TTC549 (cell line): ENCODE data around the gene SH2D1B.
"Not testable (repeated sequence)": the region's sequence is repeated elsewhere in the genome, so short reads cannot be mapped to it uniquely, and the experiment has no call there.

ENCODE experiments used
- FAIRE-seq: peaks from 2 replicates; lab custom pipeline; 2012; peaks lifted over from hg19 to GRCh38; lab: Jason Lieb, UNC

The SH2D1B gene, protein sequence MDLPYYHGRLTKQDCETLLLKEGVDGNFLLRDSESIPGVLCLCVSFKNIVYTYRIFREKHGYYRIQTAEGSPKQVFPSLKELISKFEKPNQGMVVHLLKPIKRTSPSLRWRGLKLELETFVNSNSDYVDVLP

DNA sequence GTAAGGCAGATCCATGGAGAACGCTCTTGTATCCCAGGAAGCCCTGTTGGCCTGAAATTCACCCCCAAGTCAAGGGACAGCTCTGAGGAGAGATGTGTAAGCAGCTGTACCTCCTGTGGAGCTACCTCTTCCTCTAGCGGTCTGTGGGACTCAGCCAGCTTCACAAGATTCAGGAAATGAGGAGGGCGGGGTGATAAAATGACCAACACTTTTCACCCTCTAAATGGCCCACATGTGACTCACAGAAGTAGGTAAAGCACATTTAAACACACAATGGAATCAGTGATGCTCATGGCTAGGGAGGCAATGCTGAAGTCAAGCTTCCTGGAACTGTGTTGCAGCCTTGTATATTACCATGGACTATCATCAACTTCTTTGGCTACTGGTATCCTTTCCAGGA is at the start of gene SH2D1B:
SH2D1B (minus strand) TSS at position 135 of the 400 bp plus-strand sequence; CDS start at position 15, 120 bp downstream.
- no peak for FAIRE-seq

DNA sequence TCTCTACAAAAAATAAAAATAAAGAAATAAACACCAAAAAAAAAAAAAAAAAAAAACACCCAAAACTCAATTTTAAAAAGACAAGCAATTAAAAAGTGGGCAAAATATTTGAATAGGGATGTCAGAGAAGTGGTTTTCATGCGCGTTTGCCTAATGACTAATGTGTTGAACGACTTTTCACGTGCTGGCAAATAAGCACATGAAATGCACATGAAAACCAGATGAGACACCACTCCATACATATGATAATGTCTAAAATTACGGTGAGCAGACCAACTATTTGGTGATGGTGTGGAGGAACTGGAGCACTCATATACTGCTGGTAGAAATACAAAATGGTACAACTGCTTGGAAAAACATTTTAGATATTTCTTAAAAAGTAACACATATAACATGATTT is 46.3 kb upstream of the SH2D1B start:
- FAIRE-seq, result no peak

DNA sequence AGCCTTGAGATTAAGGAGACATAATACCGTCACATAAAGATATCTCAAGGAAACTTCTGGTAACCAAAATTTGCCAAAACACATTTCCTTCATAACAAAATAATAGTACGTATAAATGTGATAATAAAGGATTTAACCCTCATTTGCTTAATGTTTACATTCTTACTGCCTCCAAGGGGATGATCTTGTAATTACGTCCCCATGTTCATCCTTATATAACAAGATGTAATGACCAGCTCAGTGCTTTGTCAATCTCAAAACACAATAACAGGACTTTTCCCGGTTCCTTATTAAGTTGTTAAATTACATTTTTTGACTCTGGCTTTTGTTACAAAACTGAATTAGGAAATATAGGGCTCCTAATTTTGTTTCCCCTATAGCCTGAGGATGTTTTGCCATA is 44.4 kb upstream of the SH2D1B start:
- FAIRE-seq, result no peak

DNA sequence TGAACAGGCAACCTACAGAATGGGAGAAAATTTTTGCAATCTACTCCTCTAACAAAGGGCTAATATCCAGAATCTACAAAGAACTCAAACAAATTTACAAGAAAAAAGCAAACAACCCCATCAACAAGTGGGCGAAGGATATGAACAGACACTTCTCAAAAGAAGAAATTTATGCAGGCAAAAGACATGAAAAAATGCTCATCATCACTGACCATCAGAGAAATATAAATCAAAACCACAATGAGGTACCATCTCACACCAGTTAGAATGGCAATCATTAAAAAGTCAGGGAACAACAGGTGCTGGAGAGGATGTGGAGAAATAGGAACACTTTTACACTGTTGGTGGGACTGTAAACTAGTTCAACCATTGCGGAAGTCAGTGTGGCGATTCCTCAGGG is 42.4 kb upstream of the SH2D1B start:
- FAIRE-seq, result not testable (repeated sequence)

DNA sequence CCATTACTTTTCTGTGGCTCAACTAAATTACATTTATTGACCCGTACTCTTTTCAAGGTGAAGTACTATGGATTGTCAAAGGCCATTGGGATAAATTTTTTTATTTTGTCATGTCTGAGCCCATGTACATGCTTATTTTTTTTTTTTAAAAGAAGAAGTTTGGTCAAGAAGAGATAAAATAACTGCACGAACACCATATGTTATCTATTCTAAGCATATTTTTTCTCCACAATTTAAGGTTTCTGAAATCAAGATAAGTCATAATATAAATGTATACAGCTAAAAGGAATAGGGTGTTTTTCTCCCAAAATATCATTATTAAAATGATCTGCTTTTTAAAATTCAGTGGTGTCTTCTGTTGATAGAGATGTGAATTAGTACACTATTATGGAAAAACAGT is 35.0 kb upstream of the SH2D1B start:
- FAIRE-seq, result no peak

DNA sequence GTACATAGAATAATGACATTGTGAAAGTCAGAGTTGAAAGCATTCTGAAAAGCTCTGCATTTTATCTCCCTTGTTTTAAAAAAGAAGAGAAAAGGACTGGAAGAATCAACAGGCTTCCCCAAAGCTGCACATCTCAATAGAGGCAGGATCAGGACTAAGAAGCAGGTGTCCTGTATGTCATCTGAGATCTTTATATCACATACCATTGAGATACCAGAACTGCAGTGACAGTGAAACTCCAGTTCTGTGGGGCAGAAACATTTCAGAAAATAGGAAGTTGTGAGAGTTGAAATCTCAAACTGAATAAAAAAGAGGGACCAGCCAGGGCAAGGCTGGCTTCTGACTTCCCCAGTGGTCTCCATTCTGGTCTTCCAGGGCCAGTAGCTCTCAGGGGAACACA is 33.0 kb upstream of the SH2D1B start:
- FAIRE-seq, result no peak

DNA sequence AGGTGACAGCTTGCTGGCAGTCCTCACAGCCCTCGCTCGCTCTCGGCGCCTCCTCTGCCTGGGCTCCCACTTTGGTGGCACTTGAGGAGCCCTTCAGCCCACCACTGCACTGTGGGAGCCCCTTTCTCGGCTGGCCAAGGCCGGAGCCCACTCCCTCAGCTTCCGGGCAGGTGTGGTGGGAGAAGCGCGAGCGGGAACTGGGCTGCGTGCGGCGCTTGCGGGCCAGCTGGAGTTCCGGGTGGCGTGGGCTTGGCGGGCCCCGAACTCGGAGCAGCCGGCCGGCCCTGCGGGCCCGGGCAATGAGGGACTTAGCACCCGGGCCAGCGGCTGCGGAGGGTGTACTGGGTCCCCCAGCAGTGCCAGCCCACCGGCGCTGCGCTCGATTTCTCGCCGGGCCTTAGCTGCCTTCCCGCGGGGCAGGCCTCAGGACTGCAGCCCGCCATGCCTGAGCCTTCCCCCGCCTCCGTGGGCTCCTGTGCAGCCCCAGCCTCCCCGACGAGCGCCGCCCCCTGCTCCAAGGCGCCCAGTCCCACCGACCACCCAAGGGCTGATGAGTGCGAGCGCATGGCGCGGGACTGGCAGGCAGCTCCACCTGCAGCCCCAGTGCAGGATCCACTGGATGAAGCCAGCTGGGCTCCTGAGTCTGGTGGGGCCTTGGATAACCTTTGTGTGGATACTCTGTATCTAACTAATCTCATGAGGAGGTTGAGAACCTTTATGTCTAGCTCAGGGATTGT is 21.2 kb upstream of the SH2D1B start:
- FAIRE-seq, result not testable (repeated sequence)

DNA sequence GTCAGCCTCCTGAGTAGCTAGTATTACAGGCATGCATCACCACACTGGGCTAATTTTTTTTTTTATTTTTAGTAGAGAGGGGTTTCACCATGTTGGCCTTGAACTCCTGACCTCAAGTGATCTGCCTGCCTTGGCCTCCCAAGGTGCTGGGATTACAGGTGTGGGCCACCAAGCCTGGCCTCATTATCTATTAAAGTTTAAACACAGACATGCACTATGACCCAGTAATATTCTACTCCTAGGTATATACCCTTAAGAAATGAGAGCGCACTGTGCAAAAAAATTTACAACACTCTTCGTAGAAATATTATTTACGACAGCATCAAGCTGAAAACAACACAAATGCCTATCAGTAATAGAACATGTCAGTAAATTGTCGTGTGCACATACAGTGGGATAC is 18.6 kb upstream of the SH2D1B start:
- no peak for FAIRE-seq

DNA sequence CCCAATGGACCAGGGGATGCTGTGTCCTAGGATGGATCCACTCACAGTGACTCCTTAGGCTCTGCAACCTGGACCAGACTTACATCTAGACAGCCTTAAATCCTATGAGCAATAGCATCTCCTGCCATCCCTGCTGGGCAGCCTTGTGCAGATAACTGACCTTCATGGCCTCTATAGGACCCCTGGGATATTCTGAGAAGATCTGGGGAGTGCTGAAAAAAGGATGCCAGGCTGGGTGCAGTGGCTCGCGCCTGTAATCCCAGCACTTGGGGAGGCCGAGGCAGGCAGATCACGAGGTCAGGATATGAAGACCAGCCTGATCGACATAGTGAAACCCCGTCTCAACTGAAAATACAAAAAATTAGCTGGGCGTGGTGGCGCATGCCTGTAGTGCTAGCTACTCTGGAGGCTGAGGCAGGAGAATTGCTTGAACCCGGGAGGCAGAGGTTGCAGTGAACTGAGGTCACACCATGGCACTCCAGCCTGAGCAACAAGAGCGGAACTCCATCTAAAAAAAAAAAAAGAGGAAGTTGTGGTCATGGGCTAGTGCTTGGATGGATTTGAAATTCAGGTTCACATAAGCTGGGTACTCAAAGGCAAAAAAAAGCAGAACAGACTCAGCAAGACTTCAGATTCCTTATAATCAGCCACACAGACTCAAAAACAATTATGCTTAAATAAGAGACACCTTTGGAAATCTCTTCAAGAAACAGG is 10.9 kb upstream of the SH2D1B start:
- no peak for FAIRE-seq

DNA sequence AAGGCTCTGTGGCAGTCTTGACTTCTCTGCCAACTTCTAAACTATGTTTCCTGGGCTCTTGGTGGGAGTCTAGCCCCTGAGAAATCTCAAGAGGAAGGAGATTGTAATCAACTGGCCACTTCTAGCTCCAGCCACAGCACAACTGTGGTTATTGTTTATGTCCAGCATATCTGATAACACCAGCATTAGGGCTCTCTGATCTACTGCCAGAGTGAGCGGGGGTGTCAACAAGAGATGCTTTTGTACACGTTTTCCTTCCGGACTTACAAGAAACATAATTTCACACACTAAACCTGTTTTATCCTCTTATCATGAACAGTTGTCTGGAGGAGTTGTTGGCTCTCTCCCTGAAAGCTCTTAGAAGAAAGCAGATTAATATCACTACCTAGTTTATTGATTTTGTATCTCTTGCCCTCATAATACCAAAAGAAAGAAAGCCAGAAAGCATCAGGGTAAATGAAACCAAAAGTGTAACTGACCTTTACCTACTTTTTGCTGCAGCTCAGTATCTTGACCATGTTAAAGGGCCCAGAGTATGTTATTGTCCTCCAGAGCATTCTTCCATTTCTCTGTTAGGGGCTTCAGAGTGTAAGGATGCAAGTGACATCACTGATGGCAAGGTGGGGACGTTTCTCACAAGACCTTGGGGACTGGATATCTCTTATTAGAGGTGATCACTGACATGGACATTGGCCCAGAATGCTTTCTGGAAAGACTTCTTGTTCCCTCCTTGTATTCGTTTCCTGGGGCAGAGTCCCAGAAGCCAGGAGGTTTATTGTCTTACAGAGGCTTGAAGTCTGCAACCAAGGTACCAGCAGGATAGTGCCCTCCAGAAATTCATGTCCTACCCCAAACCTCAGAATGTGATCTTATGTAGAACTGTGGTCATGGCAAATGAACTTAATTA is 9.6 kb upstream of the SH2D1B start:
- no peak for FAIRE-seq

DNA sequence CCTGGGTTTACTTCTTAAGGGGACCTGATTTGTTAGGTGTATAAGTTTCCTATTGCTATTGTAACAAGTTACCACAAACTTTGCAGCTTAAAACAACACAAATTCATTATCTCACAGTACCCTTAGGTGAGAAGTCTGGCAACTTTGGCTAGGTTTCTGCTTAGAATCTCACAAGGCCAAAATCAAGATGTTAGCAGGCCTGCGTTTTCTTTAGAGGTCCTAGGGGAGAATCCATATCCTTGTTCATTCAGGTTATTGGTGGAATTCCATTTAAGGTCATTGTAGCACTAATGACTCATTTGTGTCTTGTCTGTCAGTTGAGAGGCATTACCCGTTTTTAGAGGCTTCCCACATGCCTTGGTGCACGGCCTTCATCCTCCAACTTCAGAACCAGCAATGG is 8.2 kb upstream of the SH2D1B start:
- FAIRE-seq, result no peak

DNA sequence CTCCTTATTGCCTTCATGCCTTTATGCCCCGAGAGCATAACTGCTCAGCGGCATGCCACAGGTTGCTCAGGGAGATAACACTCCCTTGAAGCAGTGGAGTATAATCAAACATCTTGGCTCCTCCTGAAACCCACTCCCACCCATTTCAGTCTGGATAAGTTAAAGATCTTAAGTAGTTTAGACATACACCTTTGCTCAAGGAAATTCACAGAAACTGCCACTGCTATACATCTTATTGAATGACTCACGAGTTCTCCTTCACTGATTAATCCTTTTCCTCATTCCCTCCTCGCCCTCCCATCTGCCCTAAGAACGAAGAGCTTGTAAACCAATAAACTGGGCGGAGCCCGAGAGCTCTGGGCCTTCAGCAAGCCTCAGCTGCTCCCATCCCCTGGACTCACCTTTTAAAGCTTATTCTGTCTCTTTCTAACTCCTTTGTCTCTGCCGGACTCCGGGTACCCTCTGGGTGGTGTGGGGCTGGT is 7.6 kb upstream of the SH2D1B start:
- not testable (repeated sequence) for FAIRE-seq

DNA sequence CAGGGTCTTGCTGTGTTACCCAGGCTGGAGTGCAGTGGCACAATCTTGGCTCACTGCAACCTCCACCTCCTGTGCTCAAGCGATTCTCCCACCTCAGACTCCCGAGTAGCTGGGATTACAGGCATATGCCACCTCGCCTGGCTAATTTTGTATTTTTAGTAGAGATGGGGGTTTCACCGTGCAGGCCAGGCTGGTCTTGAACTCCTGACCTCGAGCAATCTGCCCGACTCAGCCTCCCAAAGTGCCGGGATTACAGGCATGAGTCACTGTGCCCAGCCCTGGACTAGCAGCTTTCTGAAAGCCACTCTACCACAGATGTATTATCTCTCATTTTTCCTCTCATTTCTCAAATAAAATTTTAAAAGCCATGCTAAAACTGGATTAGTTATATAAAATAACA is 6.6 kb upstream of the SH2D1B start:
- FAIRE-seq, result not testable (repeated sequence)

DNA sequence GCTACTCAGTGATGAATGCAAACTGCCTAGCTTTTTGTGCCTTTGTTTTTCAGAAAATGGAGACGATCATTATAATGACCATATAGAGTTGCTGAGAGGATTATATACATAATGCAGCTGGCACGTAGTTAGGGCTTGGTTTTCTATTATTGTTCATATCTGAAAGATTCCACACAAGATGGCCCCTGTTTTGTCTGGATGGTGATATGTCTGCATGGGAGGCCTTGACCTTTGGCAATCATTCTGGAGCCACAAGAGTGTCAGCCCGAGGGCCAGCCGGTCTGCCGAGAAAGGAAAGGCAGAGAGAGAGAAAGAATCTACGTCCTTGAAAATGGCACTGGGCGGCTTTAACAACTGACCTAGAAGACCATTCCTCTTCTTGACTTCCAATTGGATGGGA is 5.7 kb upstream of the SH2D1B start:
- FAIRE-seq, result no peak

DNA sequence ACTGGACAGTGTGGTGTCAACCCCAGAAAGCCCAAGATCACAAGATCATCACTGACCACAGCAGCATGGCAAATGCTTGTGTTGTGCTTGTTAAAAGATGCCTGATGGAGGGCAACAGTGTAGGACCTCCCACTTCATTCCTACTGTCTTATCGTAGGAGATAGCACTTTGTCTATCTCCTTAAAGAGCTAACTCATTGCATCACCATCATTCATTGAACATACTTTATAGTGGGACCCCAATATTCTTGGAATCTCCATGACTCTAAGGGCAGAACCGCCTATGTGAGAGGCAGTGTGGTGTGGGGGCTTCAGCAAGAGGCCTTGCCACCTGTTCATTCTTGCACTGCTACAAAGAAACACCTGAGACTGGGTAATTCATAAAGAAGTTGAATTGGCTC is 5.0 kb upstream of the SH2D1B start:
- no peak for FAIRE-seq

DNA sequence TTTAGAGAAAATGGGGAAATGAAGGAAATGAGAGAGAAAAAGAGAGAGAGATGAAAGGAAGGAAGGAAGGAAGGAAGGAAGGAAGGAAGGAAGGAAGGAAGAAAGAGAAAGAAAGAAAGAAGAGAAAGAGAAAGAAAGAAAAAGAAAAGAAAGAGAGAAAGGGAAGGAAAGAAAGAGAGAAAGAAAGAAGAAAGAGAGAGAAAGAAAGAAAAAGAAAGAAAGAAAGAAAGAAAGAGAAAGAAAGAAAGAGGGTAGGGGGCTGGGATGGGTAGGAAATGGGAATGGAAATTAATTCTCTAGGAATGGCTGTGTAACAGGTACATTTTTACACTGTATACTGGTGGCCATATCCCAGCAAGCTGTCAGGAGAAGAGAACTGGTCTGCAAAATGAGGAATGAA is 4.3 kb upstream of the SH2D1B start:
- FAIRE-seq, result no peak

DNA sequence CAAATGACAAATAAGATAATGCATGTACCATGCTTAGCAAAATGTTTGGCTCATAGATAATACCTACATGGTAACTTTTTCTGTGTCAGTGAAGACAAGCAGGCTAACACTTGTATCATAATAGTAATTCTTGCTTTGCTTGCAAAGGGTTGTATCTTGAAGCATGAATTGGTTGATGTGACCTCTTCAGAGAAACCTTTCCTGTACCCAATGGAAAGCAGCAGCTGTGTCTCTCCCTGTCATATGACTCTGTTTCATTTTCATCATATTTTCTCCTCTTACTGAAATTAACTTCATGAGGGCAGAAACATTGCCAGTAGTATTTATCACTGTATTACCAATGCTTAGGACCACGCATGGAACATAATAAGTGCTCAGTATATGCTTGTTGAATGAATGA is 4.4 kb downstream of the SH2D1B start:
- FAIRE-seq, result no peak

DNA sequence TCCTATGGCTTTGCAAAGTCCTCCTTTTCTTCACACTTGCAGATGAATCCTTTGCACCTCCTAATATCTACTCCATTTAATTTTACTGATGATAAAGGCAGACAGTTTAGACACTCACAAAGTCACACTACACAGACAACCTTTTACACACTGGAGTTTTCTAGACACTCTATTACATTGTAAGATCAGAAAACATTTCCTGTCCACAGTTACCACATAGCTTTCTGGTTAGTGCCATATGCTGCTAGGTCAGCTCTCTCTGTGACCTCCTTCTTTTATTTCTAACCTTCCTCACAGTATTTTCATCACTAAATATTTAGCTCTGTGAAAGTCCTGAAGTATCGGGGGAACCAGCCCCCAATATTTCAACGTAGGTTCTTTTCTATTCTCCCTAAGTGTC is 5.1 kb downstream of the SH2D1B start:
- no peak for FAIRE-seq

DNA sequence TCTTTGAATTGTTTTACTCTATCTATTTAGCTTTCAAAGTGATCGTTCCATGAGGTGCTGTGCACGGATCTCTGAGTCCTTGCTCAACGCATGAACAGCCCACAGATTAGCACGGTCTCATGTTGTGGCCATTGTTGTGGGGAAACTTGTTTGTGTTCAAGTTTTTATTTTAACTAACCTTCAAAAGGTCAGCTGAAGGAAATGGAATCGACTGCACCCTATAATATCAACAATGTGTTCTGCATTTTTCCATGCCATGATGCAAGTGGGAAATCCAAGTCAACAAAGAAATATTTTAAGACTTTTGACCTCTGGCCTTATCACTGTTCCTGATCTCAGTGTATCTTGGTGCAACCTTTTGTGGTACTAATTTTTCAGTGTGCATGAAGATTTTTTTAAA is 6.1 kb downstream of the SH2D1B start:
- FAIRE-seq, result no peak

DNA sequence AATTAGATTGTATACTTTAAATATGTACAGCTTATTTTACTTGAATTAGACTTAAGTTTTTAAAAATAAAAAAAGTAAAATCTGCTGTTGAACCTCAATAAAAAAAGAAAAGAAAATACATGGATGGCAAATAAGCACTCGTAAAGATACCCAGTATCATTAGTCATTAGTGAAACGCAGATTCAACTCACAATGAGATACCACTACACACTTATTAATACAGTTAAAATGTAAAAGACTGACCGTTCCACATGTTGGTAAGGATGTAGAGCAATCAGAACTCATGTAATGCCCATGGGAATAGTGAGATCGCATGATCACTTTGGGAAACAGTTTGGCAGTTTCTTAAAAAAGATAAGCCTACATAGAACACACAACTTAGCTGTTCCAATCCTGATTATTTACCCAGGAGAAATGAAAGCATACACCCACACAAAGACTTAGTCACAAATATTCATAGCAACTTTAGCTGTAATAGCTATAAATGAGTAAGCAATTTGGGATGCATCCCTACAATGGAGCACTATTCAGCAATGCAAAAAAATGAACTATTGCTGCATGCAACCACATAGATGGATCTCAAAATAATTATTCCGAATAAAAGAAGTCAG is 7.3 kb downstream of the SH2D1B start:
- FAIRE-seq, result no peak

DNA sequence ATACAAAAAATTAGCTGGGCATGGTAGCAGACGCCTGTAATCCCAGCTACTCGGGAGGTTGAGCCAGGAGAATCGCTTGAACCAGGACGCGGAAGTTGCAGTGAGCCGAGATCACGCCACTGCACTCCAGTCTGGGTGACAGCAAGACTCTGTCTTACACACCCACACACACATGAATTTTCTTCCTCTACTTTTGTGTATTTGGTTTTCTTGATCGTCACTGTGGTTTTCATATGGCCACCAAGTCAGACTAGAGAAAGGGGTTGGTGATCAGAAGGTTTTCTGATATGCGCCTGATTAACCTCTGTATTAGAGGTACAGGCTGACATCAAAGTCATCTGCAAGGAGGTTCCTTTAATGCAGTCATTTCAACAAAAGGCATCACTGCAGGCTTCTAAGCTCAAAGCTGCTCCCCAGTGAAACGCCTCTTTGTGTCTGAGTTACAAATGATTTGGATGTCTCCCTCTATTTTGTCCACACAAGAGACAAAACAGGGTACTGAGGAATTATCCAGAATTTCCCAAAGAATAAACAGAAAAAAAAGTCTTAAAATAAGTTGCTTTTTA is 11.1 kb downstream of the SH2D1B start:
- no peak for FAIRE-seq
